Stimulated activated CD8-positive, alpha-beta memory T cell treated with anti-CD3 and anti-CD28 coated beads, Interleukin-15, amount 100 ng/mL, for 1 hour (primary cell): ENCODE measurements around the gene RERE.
A peak's percentile ranks its signal among the peaks of the same experiment; 100 is the strongest.

Experiments
- DNase-seq: peaks from one replicate; pipeline ENCODE4 v3.0.0-alpha.2; 2020; ENCODE audit warnings: low read depth

The RERE gene

DNA sequence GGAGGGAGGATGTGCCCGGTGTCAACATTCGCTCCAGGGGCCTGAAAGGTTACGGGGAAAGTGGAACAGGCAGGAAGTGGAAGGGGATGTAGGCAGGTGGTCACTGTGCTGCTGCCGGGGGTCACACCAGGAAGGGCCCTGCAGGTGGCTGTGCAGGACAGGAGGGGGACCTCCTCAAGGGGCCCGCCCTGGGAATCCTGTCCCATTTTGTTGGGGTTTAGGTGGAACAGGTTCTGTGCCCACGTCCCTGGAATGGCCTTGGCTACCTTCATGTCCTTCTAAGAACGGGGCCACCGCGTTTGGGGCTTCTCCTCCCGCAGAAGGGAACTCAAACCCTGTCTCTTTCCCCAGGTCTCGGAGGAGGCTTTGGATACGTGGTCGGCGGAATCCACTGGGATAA, 487.6 kb downstream of the RERE start:
- no peak for DNase-seq

DNA sequence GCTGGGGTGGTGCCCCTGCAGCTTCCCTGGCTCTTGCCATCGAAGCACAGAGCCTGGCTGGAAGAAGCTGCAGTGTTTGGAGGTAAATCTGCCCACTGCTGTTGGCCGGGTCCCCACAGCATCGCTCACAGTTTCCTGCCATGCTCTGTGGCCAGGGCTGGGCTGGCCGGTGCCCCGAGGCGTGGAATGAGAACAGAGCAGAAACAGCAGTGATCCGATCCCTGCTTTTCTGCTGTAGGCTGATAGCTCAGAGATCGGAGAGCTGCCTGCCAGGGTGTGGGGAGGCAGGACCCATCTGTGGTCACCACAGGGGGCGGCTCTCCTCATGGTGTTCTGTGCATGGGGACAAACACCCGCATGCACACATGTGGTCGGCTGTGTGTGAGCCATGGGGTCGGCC, 488.0 kb downstream of the RERE start:
- DNase-seq = no peak

GRCh38 chr1:8328271-8328670, 489.2 kb downstream of the RERE start:
- DNase-seq = no peak

DNA sequence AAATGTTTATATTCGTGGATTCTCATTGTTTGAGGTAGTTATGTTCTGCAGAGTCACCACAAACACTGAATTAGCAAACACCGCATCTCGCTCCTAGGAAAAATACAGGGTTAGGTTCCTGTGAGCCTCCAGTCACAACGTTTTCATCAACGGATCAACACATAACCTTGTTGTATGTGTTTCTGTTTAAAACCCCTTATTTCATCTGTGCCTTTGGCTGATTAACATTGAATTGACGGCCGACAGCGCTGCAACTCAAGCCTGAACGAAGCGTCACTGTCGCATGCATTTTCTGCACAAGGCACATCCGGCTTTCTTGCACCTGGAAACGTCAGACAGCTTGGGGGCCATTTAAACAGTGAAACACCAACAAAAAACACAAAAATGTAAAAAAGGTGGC, 491.2 kb downstream of the RERE start:
- no peak for DNase-seq

DNA sequence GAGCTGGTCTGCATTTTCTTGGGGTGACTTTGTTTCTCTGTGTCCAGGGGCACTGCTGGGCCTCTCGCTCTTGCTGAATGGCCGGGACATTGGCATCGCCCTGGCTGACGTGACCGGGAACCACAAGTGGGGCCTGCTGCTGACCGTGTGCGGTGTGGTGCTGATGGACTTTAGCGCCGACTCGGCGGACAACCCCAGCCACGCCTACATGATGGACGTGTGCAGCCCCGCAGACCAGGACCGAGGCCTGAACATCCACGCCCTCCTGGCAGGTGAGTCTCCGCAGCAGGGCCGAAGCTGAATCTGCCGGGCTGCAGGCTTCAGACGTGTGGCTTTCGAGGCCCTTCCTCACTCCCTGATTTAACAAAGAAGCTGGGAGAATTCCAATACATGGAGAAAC, 491.7 kb downstream of the RERE start:
- no peak for DNase-seq

GRCh38 chr1:8324176-8324810, 493.1 kb downstream of the RERE start:
- DNase-seq = no peak

- no peak for DNase-seq
Measured at GRCh38 chr1:8323706-8324105, 493.7 kb downstream of the RERE start.

DNA sequence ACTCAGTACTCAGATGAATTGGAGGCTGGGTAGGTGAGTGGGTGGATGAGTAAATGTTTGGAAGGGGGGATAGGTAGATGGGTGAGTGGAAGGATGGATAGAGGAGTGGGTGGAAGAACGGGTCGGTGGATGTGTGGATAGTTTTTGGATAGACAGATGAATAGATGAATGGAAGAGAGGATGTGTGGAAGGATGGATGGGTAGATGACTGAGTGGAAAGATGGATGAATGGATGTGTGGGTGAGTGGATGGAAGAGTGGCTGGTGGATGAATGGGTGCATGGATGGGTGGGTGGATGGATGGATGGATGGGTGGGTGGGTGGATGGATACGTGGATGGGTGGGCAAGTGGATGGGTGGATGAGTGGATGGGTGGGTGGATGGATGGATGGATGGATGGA, 495.8 kb downstream of the RERE start:
- no peak for DNase-seq

- no peak for DNase-seq
Measured at GRCh38 chr1:8318436-8318835, 499.0 kb downstream of the RERE start.

- peak; percentile 54 for DNase-seq
Measured at GRCh38 chr1:8317647-8318381, 499.6 kb downstream of the RERE start, which contains the start of gene SLC45A1. Gene SLC45A1 (plus strand): TSS chr1:8318114. CDS start chr1:8324330, 6,216 bp downstream.

DNA sequence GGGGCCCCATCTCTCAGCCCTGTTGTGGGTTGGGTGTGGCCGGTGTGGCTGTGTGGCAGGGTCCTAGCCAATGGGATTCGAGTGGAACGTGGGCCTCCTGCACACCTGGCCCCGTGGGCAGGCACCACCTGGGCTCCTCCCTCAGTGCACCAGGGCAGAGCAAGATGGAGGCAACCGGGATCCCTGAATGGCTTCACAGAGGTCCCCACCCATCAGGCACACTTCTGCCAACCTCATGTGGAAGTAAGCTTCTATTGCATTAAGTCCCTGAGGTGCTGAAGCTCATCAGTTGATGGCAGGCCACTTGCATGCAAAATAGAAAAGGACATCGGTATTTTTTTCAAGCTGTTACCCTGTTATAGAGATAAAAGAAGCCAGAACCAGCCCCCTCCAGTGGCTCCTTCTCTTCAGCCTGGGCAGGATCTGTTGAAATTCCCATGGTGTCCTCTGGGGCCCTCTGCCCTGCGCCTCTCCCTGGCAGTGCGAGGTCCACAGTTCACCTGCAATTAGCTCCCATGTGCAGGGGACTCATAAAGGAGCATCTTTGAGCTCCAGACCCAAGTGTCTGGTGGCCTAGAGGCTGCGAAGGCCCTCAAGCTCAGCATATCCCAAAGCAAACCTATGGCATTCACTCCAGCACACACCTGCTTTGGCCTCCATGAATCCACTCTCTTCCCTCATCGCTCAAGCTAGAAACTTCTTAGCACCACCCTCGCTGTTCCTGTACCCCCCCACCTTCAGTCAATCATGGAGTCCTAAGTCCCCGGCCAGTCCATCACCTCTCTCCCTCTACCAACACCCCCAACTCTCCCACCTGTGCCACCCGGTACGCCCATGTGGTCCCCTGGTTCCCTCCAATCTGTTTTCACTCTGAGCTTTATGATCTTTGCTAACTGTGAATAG, 501.6 kb downstream of the RERE start:
- no peak for DNase-seq

- peak; percentile 12 for DNase-seq
Measured at GRCh38 chr1:8314346-8315280, 502.8 kb downstream of the RERE start.

GRCh38 chr1:8313231-8313630, 504.2 kb downstream of the RERE start:
- no peak for DNase-seq

DNA sequence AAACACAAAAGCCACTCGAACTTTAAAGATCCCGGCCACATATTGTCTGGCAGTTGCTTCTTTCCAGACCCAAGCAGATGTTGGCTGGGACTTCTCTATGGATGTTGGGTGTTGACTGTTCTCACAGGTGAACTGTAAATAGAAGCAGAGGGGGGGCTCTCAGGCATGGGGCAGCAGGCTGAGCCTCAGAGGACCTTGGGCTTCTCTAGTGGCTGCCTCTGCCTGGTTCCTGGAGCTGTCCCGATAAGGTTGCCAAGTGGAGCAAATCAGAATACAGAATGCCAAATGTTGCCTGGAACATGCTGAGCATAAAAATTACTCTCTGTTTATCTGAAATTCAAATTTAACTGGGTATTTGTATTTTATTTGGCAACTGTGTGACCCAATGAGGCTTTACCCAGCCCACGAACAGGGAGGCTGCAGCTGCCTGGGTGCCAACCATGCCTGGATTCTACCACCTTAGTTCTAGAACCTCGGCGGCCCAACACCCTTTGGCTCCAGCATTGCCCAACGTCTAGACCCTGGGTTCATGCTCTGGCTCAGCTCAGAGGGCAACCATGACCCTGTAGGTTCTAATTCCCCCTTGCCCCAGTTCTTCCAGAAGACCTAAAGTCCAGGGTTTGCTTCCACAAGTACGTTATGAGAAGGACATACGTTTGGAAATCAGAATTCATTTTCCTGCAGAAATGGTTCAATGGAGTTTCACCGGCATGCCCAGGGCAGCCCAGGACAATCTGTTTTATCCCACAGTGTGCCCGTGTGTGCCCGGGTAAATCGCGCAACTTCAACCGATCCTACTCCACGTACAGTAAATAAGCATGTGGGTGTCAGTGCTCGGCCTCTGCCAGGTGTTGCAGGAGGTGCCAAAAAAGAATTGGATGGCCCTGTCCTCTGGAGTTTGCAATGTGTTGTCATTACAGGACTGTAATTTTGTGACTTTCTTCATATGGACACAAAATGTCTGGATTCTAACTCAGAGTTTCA, 504.9 kb downstream of the RERE start:
- no peak for DNase-seq

- DNase-seq = no peak
Measured at GRCh38 chr1:8311068-8311718, 506.2 kb downstream of the RERE start.

DNA sequence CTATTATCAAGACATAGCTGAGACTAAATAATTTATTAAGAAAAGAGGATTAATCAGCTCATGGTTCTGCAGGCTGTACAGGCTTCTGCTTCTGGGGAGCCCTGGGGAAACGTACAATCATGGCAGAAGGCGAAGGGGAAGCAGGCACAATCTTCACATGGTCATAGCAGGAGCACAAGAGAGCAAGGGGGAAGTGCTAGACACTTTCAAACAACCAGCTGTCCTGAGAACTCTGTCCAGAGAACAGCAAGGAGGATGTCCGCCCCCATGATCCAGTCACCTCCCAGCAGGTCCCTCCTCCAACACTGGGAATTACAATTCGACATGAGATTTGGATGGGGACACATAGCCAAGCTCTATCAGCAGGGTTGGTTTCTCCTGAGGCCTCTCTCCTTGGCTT, 509.8 kb downstream of the RERE start:
- no peak for DNase-seq

DNA sequence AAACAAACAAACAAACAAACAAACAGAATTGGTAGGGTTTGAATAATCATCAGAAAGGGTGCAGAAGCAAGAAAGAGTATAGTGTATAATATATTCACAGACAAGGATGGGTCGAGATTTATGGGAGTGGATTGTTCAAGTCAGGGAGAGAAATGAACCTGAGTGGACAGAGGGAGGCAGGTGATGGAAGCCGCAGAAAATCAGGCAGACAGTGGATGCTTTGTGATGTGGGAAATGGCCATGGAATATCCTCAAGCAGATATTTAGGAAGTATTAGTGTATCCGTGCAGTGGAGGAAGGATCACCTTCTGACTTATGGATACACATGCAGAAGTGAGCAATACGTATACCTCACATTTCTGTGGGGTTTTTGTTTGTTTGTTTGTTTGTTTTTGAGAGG, 513.6 kb downstream of the RERE start:
- no peak for DNase-seq

- DNase-seq = no peak
Measured at GRCh38 chr1:8303141-8303540, 514.3 kb downstream of the RERE start.
